Mammary epithelial cell (primary cell): ENCODE measurements around the gene B3GALT6.

Source experiments
- CTCF ChIP-seq, 2 donors: IDR thresholded peaks in 1 of 2; conservative IDR thresholded peaks in 1 of 2; 2 replicates each; pipeline ENCODE4 v1.5.1; 2011 to 2012; ENCODE audit warnings: inconsistent platforms in 2 of 2, low read length in 2 of 2, mild to moderate bottlenecking in 2 of 2, control low read depth in 1 of 2, low read depth in 1 of 2; ENCODE audit not compliant: insufficient read depth in 1 of 2; ENCODE audit errors: extremely low read depth in 1 of 2
- EZH2 ChIP-seq: IDR thresholded peaks from 2 replicates; pipeline ENCODE4 v1.6.1; 2012; ENCODE audit warnings: low read length, inconsistent platforms, borderline replicate concordance

GRCh38 chr1:1272341-1273208, 40.5 kb downstream of the B3GALT6 start:
- peak in 1 of 2 donors; percentile 11 for TF ChIP-seq CTCF (conservative IDR thresholded peaks at IDR 0.05 in 1 of 2, IDR thresholded peaks at IDR 0.05 in 1 of 2; ENCODE audit: extremely low read depth in 1 of 2, insufficient read depth in 1 of 2, low read depth in 1 of 2, low read length in 2 of 2)
- TF ChIP-seq EZH2 = no peak
